Breast epithelium (tissue), 3 donors: ENCODE measurements around the gene SLC6A12.

Source experiments
- POLR2A ChIP-seq: fragments of 450-650 bp; IDR thresholded peaks from one replicate; pipeline ENCODE4 v1.6.1; 2016; ENCODE audit warnings: antibody characterized with exemption, mild to moderate bottlenecking, moderate library complexity
- TF ChIP-seq, protein P1 (sequence below), 3 donors: fragments of 450-650 bp; IDR thresholded peaks; one replicate each; pipeline ENCODE4 v1.5.1; 2016 to 2017; ENCODE audit warnings: antibody characterized with exemption in 3 of 3, mild to moderate bottlenecking in 3 of 3, moderate library complexity in 3 of 3

DNA sequence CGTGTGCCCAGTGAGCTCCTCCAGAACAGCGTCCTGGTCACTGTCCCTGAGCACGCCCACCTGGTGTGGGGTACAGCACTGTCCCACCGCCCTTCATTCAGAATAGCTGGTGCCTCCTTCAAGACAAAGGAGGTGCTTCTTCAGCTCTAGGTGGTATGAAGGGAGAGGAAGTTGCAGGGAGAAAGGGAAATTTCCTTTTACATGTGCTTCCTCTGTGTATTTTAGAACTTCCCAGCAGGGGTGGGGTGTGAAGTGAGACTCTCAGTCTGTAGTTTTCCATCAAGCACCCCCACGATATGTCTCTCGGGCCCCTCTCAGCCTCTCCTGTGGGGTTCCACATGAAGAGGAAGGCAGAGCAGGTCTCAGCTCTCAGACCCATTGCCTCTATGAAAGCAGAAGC is 1.2 kb upstream of the SLC6A12 start:
- TF ChIP-seq, protein P1, sequence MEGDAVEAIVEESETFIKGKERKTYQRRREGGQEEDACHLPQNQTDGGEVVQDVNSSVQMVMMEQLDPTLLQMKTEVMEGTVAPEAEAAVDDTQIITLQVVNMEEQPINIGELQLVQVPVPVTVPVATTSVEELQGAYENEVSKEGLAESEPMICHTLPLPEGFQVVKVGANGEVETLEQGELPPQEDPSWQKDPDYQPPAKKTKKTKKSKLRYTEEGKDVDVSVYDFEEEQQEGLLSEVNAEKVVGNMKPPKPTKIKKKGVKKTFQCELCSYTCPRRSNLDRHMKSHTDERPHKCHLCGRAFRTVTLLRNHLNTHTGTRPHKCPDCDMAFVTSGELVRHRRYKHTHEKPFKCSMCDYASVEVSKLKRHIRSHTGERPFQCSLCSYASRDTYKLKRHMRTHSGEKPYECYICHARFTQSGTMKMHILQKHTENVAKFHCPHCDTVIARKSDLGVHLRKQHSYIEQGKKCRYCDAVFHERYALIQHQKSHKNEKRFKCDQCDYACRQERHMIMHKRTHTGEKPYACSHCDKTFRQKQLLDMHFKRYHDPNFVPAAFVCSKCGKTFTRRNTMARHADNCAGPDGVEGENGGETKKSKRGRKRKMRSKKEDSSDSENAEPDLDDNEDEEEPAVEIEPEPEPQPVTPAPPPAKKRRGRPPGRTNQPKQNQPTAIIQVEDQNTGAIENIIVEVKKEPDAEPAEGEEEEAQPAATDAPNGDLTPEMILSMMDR (IDR thresholded peaks at IDR 0.05): no peak
- no peak for TF ChIP-seq POLR2A
